A204.1 (cell line): ENCODE data around the gene COX4I1.
"Not testable (repeated sequence)": the region's sequence is repeated elsewhere in the genome, so short reads cannot be mapped to it uniquely, and the experiment has no call there.

ENCODE experiments used
- FAIRE-seq: peaks from 2 replicates; lab custom pipeline; 2012; peaks lifted over from hg19 to GRCh38; lab: Jason Lieb, UNC

COX4I1 gene

DNA sequence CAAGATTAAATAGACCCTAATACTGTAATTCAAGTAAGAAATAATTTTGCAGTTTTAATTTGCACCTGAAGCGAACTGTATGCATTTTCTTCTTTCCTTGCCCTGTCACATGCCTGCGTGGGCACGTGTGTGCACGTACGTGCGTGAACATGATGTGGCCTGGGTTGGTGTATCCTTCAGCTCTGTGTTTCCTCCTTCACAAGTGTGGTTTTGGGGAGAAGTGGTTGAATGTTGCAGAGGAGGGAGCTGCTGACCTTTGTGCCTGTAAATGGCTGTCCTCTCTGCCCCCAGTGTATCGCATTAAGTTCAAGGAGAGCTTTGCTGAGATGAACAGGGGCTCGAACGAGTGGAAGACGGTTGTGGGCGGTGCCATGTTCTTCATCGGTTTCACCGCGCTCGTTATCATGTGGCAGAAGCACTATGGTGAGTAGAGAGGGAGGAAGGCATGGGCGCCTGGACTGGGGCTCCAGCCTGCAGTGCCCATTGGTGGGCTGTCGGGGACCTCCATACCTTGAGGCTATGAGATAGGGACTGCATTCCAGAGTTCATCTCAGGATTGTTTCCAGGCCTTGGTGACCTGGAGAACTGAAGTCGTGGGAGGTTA lies 6.0 kb downstream of the COX4I1 start:
- FAIRE-seq: no peak

DNA sequence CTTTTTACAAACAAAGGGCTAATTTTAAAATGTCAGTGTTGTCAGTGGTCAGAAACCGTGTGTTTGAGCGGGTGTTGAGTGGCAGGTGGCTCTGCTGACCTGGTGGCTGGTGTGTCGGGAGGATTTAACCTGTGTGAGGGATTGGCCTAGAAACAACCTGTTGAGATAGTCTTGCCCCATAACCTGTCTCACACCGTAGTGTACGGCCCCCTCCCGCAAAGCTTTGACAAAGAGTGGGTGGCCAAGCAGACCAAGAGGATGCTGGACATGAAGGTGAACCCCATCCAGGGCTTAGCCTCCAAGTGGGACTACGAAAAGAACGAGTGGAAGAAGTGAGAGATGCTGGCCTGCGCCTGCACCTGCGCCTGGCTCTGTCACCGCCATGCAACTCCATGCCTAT lies 7.0 kb downstream of the COX4I1 start:
- FAIRE-seq: no peak

GRCh38 chr16:85807340-85807739 lies 7.8 kb downstream of the COX4I1 start:
- not testable (repeated sequence) for FAIRE-seq

GRCh38 chr16:85808104-85808503 lies 8.6 kb downstream of the COX4I1 start:
- FAIRE-seq: not testable (repeated sequence)

DNA sequence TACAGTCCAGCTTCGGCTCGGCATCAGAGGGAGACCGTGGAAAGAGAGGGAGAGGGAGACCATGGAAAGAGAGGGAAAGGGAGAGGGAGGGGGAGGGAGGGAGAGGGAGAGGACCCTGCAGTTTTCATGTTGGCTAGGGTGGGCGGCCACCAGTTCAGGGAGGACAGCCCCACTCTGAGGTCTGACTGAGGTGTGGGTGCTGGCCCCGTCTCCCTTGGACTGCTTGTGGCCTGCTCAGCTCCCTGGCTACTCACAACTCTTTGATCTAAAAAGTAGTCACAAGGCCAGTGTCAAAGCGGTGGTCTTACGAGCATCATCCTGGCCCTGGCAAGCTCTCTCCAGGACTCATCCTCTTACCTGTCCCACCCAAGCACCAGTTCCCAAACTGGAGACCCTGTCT lies 9.4 kb downstream of the COX4I1 start:
- no peak for FAIRE-seq

DNA sequence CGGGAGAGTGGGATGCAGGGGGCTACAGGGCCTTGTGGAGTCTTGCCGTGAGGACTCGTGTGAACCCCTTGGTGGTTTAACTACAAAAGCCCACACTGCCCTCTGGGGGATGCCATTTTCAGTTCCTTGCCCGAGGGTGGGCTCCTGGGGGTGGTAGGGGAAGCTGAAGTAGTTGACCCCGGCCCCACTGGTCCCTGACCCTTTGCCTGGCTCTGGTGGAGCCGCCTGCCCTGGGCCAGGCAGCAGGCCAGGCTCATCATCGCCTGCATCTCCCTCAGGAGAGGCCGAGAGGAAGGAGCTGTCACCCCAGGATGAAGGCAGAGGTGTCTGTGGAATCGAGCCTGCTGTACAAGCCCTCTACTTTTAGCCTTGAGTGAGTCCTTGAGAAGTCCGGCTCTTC lies 10.2 kb downstream of the COX4I1 start:
- FAIRE-seq: no peak

DNA sequence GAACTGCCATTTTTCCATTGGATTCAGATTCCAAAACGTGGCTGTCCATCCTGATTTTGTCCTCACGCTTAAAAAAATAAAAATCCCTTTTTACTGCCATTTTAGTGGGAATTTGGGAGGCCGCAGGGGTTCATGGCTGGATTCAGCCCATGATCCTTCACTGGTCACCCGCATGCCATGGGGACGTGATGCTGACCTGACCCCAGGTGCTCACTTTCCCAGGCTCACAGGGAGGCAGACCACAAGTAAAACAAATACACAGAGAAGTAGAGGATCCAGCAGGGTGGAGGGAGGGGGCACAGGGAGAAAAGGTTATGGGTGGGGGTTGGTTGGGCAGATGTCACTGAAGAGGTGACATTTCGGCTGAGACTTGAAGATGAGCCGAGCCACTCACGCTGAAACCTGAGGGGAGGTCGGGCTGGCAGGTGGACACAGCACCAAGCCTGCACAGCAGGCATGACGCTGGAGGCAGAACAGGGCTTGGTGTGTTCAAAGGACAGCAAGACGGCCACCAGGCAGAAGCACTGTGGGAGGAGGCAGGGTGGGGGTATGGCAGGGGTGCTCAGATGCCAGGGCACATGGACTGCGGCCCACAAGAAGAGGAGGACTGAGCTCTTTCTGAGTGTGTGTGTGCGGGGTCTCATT lies 10.7 kb downstream of the COX4I1 start:
- FAIRE-seq: no peak

DNA sequence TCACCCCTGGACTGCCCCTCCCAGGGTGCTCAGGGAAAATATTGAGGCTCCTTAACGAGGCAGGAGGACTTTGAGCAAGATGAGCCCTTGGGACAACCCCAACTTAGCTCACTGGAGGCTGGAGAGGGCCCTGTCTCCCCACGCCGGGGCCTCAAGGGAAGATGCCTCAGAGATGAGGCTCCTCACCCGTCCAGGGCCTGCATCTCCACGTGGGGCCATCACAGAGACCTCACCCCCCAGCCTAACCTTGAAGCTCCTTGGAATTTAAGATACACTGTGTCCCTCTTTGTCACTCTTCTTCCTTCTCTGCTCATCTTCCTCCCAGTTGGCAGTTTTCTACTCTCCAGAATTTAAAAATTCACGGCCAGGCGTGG lies 11.2 kb downstream of the COX4I1 start:
- no peak for FAIRE-seq

GRCh38 chr16:85812031-85812807 lies 12.7 kb downstream of the COX4I1 start:
- no peak for FAIRE-seq

GRCh38 chr16:85812811-85813700 lies 13.6 kb downstream of the COX4I1 start:
- no peak for FAIRE-seq

- no peak for FAIRE-seq
These were observed 16.7 kb downstream of the COX4I1 start for GRCh38 chr16:85816159-85816558.

- not testable (repeated sequence) for FAIRE-seq
These were observed 17.7 kb downstream of the COX4I1 start for GRCh38 chr16:85817195-85817594.

- no peak for FAIRE-seq
These were observed 19.8 kb downstream of the COX4I1 start for GRCh38 chr16:85819245-85819644.

GRCh38 chr16:85819771-85820170 lies 20.3 kb downstream of the COX4I1 start:
- no peak for FAIRE-seq

GRCh38 chr16:85820604-85821372 lies 21.3 kb downstream of the COX4I1 start:
- FAIRE-seq: no peak

DNA sequence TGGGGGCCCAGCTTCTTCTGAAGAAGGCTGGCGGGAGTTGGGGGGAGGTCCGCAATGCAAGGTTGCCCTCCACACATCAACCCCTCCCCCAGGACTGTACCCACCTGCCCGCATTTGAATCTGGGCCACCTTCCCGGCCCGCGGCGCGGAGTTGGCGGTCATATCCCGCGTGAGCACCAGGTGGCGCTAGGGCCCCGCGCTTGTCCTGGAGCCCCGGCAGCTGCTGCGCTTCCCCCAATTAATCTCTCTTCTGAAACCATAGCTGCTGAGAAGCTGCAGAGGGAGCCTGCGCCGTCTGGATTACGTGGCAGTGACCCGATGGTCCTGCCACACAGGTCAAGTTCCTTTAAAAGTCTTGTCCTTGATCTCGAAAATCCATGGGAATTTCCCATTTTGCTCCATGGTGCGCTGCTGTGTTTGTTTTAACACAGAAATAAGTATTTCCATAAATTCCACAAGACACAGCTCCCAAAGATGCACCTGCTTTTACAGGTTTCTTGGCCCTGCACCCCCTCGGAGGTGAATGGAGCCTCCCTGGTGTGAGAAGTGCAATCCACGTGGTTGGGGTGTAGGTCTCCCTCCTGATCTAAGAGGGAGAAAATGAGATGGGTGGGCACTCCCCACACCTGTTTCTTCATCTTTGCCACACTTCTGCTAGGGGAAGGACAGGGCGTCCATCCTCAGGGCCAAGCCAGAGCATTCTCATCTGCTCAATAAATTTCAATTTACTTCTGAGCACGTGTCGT lies 22.1 kb downstream of the COX4I1 start:
- FAIRE-seq: no peak

DNA sequence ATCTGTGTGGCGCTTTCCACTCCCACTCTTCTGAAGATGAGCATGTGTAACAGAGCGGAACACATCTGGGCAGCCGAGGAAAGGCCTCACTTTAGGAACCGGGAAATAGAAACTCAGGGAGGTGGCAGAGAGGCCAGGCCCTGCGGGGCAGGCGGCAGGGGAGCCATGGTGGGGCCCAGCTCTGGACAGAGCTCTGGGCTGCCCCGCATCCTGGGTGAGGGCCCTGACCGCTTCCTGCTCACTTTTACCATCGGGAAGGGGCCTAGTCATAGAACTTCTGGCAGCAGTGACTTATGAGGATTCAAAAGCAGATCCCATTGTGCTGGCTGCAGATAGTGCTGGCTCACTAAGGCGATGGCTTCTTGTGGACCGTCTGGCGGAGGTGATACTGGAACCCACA lies 22.6 kb downstream of the COX4I1 start:
- no peak for FAIRE-seq

DNA sequence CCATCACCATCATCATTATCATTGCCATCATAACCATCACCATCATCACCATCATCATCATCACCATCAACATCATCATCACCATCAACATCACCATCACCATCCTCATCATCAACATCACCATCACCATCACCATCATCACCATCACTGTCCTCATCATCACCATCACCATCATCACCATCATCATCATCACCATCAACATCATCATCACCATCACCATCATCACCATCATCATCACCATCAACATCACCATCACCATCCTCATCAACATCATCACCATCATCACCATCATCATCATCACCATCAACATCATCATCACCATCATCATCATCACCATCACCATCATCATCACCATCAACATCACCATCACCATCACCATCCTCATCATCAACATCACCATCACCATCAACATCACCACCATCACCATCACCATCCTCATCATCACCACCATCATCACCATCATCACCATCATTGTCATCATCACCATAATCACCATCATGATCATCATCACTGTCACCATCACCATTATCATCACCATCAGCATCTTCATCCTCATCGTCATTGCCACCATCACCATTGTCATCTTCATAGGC lies 23.9 kb downstream of the COX4I1 start:
- FAIRE-seq: no peak

GRCh38 chr16:85824161-85825135 lies 25.0 kb downstream of the COX4I1 start:
- no peak for FAIRE-seq
